ENCODE results near the gene RASL11B.

RASL11B gene

GRCh38 chr4:52874948-52875347, 12.8 kb downstream of the RASL11B start:
- no peak for TF ChIP-seq GATA2 (IDR thresholded peaks at IDR 0.05; ENCODE audit: low read depth, low read length)
- TF ChIP-seq GATA3 (IDR thresholded peaks at IDR 0.05; ENCODE audit: low read depth, low read length): no peak

GRCh38 chr4:52876069-52876468, 14.0 kb downstream of the RASL11B start:
- TF ChIP-seq GATA2 (IDR thresholded peaks at IDR 0.05; ENCODE audit: low read depth, low read length): no peak
- TF ChIP-seq GATA3 (IDR thresholded peaks at IDR 0.05; ENCODE audit: low read depth, low read length): no peak

GRCh38 chr4:52877036-52877435, 14.9 kb downstream of the RASL11B start:
- no peak for TF ChIP-seq GATA3 (IDR thresholded peaks at IDR 0.05; ENCODE audit: low read depth, low read length)
- no peak for TF ChIP-seq GATA2 (IDR thresholded peaks at IDR 0.05; ENCODE audit: low read depth, low read length)

GRCh38 chr4:52877694-52878093, 15.6 kb downstream of the RASL11B start:
- TF ChIP-seq GATA3 (IDR thresholded peaks at IDR 0.05; ENCODE audit: low read depth, low read length) (no peak), GATA2 (IDR thresholded peaks at IDR 0.05; ENCODE audit: low read depth, low read length) (no peak)

GRCh38 chr4:52879471-52879870, 17.4 kb downstream of the RASL11B start:
- no peak for TF ChIP-seq GATA2 (IDR thresholded peaks at IDR 0.05; ENCODE audit: low read depth, low read length)
- no peak for TF ChIP-seq GATA3 (IDR thresholded peaks at IDR 0.05; ENCODE audit: low read depth, low read length)

- TF ChIP-seq GATA3 (IDR thresholded peaks at IDR 0.05; ENCODE audit: low read depth, low read length) (no peak), GATA2 (IDR thresholded peaks at IDR 0.05; ENCODE audit: low read depth, low read length) (no peak)
These were observed 18.9 kb downstream of the RASL11B start for GRCh38 chr4:52880994-52881393.

- TF ChIP-seq GATA2 (IDR thresholded peaks at IDR 0.05; ENCODE audit: low read depth, low read length) (no peak), GATA3 (IDR thresholded peaks at IDR 0.05; ENCODE audit: low read depth, low read length) (no peak)
These were observed 21.1 kb downstream of the RASL11B start for GRCh38 chr4:52883183-52883621.

- TF ChIP-seq GATA2 (IDR thresholded peaks at IDR 0.05; ENCODE audit: low read depth, low read length) (no peak), GATA3 (IDR thresholded peaks at IDR 0.05; ENCODE audit: low read depth, low read length) (no peak)
These were observed 21.9 kb downstream of the RASL11B start for GRCh38 chr4:52883707-52884669.

GRCh38 chr4:52884994-52885393, 22.9 kb downstream of the RASL11B start:
- TF ChIP-seq GATA2 (IDR thresholded peaks at IDR 0.05; ENCODE audit: low read depth, low read length) (no peak), GATA3 (IDR thresholded peaks at IDR 0.05; ENCODE audit: low read depth, low read length) (no peak)

- TF ChIP-seq GATA2 (IDR thresholded peaks at IDR 0.05; ENCODE audit: low read depth, low read length) (no peak), GATA3 (IDR thresholded peaks at IDR 0.05; ENCODE audit: low read depth, low read length) (no peak)
These were observed 27.2 kb downstream of the RASL11B start for GRCh38 chr4:52889354-52889753.

GRCh38 chr4:52889778-52890520, 27.8 kb downstream of the RASL11B start:
- TF ChIP-seq GATA3 (IDR thresholded peaks at IDR 0.05; ENCODE audit: low read depth, low read length) (no peak), GATA2 (IDR thresholded peaks at IDR 0.05; ENCODE audit: low read depth, low read length) (no peak)

- TF ChIP-seq GATA3 (IDR thresholded peaks at IDR 0.05; ENCODE audit: low read depth, low read length) (no peak), GATA2 (IDR thresholded peaks at IDR 0.05; ENCODE audit: low read depth, low read length) (no peak)
These were observed 28.3 kb downstream of the RASL11B start for GRCh38 chr4:52890521-52890791.

GRCh38 chr4:52891743-52892142, 29.6 kb downstream of the RASL11B start:
- TF ChIP-seq GATA3 (IDR thresholded peaks at IDR 0.05; ENCODE audit: low read depth, low read length) (no peak), GATA2 (IDR thresholded peaks at IDR 0.05; ENCODE audit: low read depth, low read length) (no peak)

- TF ChIP-seq GATA3 (IDR thresholded peaks at IDR 0.05; ENCODE audit: low read depth, low read length) (no peak), GATA2 (IDR thresholded peaks at IDR 0.05; ENCODE audit: low read depth, low read length) (no peak)
These were observed 30.8 kb downstream of the RASL11B start for GRCh38 chr4:52892880-52893279.

- TF ChIP-seq GATA3 (IDR thresholded peaks at IDR 0.05; ENCODE audit: low read depth, low read length): no peak
- no peak for TF ChIP-seq GATA2 (IDR thresholded peaks at IDR 0.05; ENCODE audit: low read depth, low read length)
These were observed 32.3 kb downstream of the RASL11B start for GRCh38 chr4:52894443-52894842.
